Gastrocnemius medialis (tissue), 4 donors: ENCODE results near the gene TESK2. TPM values are rescaled to one million over a fixed set of nuclear protein-coding genes. Genes with fewer than 3 reads are reported as not detected.
"Not testable (repeated sequence)": the region's sequence is repeated elsewhere in the genome, so short reads cannot be mapped to it uniquely, and the experiment has no call there.

ENCODE experiments used
- ATAC-seq, 2 donors: fragments of 150-250 bp; one replicate each; pipeline ENCODE4 v1.9.1; 2016
- DNase-seq, 2 donors: peaks; one replicate each; pipeline ENCODE4 v3.0.0-alpha.2; 2019
- H3K27ac ChIP-seq, 4 donors: fragments of 200-600 bp; sonication (generic); 1 replicate in 1 of 4; 2 replicates in 3 of 4; pipeline ENCODE4 v1.5.1; 2016 to 2018; ENCODE audit warnings: mild to moderate bottlenecking in 2 of 4, moderate library complexity in 1 of 4
- H3K27me3 ChIP-seq, 3 donors: fragments of 200-600 bp; sonication (generic) in 2 of 3; 1 replicate in 1 of 3; 2 replicates in 2 of 3; pipeline versions ENCODE4 v1.5.1 to v1.6.0; 2016 to 2019; ENCODE audit warnings: mild to moderate bottlenecking in 1 of 3, moderate library complexity in 1 of 3
- H3K36me3 ChIP-seq, 2 donors: fragments of 200-600 bp; sonication (generic) in 1 of 2; one replicate each; pipeline ENCODE4 v1.5.1; 2017 to 2018
- H3K4me1 ChIP-seq, 2 donors: fragments of 200-600 bp; sonication (generic) in 1 of 2; one replicate each; pipeline ENCODE4 v1.5.1; 2016 to 2017; ENCODE audit warnings: mild to moderate bottlenecking in 2 of 2
- H3K4me3 ChIP-seq, 4 donors: fragments of 200-600 bp; sonication (generic) in 3 of 4; 1 replicate in 1 of 4; 2 replicates in 3 of 4; pipeline ENCODE4 v1.5.1; 2016 to 2019; ENCODE audit warnings: mild to moderate bottlenecking in 2 of 4
- H3K9me3 ChIP-seq, 3 donors: fragments of 200-600 bp; sonication (generic) in 2 of 3; 1 replicate in 1 of 3; 2 replicates in 2 of 3; pipeline ENCODE4 v1.5.1; 2016 to 2019
- POLR2A ChIP-seq, 2 donors: fragments of 450-650 bp; IDR thresholded peaks; one replicate each; pipeline ENCODE4 v1.6.1; 2017; ENCODE audit warnings: antibody characterized with exemption in 2 of 2, mild to moderate bottlenecking in 2 of 2, moderate library complexity in 2 of 2
- in situ Hi-C, 4 donors: fragments of 200-750 bp; cut with MboI; loops; one replicate each; pipeline versions ENCODE4 v1.15.0 to v1.8.0; 2017; ENCODE audit warnings: low sequenced_read_pairs in 4 of 4
- intact Hi-C: fragments of 100-400 bp; cut with DNase I; formaldehyde crosslinking; loops from one replicate; pipeline ENCODE4 v1.15.1; 2023; ENCODE audit warnings: low total_unique reads
- total RNA-seq, 4 donors: library from RNA; depleted of rRNA; stranded (reverse); fragments of >200 nt; gene quantifications; one replicate each; pipeline versions ENCODE4 v1.1.0 to v1.2.3, GENCODE V29; 2016
- TF ChIP-seq, protein P1 (sequence below), 5 experiments: fragments of 450-650 bp in 3 of 5; fragments of 200-600 bp in 2 of 5; sonication (generic) in 2 of 5; IDR thresholded peaks in 4 of 5; conservative IDR thresholded peaks in 1 of 5; 1 replicate in 4 of 5; 2 replicates in 1 of 5; pipeline ENCODE4 v1.5.1; 2016 to 2019; ENCODE audit warnings: antibody characterized with exemption in 5 of 5, mild to moderate bottlenecking in 3 of 5, moderate library complexity in 3 of 5

The TESK2 gene
- total RNA-seq, 4 donors from 2014 or later = 3.4 to 5.8 (median 4.5) TPM

DNA sequence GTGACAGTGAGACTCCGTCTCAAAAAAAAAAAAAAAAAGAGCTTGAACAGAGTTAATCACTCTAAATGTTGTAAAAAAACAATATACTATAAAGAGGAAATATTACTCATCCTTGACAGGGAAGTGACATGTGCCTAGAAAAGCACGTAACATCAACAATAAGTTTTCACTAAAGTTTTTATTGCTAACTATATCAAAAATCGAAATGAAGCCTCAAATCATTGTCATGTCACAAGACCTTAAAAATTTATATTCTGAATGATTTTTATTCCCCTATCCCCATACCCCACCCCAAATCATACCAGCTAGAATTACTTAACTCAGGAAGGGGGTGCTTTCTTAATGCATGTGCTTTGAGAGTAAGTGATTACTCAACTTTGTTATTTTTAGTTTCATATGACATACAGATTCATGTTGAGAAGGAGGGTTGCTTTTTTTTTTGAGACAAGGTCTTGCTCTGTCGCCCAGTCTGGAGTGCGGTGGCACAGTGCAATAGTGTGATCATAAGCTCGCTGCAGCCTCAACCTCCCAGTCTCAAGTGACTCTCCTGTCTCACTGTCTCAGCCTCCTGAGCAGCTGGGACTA, 97.2 kb downstream of the TESK2 start:
- in situ Hi-C loops = no loop called here
- H3K4me3 ChIP-seq = no peak overlapping the region
- DNase-seq (peak in 1 of 2 donors; percentile 30), ATAC-seq (peak; percentile 88 to 90)
- intact Hi-C loops = no loop called here
- TF ChIP-seq POLR2A (IDR thresholded peaks at IDR 0.05) = no peak
- TF ChIP-seq, protein P1, sequence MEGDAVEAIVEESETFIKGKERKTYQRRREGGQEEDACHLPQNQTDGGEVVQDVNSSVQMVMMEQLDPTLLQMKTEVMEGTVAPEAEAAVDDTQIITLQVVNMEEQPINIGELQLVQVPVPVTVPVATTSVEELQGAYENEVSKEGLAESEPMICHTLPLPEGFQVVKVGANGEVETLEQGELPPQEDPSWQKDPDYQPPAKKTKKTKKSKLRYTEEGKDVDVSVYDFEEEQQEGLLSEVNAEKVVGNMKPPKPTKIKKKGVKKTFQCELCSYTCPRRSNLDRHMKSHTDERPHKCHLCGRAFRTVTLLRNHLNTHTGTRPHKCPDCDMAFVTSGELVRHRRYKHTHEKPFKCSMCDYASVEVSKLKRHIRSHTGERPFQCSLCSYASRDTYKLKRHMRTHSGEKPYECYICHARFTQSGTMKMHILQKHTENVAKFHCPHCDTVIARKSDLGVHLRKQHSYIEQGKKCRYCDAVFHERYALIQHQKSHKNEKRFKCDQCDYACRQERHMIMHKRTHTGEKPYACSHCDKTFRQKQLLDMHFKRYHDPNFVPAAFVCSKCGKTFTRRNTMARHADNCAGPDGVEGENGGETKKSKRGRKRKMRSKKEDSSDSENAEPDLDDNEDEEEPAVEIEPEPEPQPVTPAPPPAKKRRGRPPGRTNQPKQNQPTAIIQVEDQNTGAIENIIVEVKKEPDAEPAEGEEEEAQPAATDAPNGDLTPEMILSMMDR (IDR thresholded peaks at IDR 0.05 in 4 of 5, conservative IDR thresholded peaks at IDR 0.05 in 1 of 5) = no peak
- peaks cover 7 to 9% of the 10 kb centered on the region in 2 donors for H3K4me1 ChIP-seq
- no peaks in the 10 kb centered on the region for H3K36me3 ChIP-seq
- H3K27ac ChIP-seq = peak overlapping the region; percentile 29 to 55 (median 44)
- no peaks in the 10 kb centered on the region for H3K9me3 ChIP-seq
- H3K27me3 ChIP-seq = no peaks in the 10 kb centered on the region

DNA sequence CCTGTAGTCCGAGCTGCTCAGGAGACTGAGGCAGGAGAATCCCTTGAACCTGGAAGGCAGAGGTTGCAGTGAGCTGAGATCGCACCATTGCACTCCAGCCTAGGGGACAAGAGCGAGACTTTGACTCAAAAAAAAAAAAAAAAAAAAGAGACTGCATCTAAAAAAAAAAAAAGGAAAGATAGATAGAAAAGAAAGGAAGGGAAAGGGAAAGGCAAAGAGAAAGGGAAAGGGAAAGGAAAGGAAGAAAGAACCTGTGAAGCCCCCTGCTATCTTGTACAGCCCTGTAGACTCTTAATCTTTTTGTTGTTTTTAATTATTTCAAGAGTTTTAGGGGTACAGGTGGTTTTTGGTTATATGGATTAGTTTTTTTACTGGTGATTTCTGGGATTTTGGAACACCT, 104.7 kb downstream of the TESK2 start:
- intact Hi-C loops = no loop called here
- Histone ChIP-seq H3K36me3 (no peaks in the 10 kb centered on the region), H3K4me3 (no peak overlapping the region), H3K9me3 (no peaks in the 10 kb centered on the region), H3K4me1 (no peaks in the 10 kb centered on the region), H3K27ac (no peak overlapping the region), H3K27me3 (no peaks in the 10 kb centered on the region)
- in situ Hi-C loops = no loop called here
- no peak for DNase-seq
- TF ChIP-seq POLR2A (IDR thresholded peaks at IDR 0.05) = no peak
- TF ChIP-seq, protein P1 (IDR thresholded peaks at IDR 0.05 in 4 of 5, conservative IDR thresholded peaks at IDR 0.05 in 1 of 5) = no peak
- ATAC-seq = no peak

DNA sequence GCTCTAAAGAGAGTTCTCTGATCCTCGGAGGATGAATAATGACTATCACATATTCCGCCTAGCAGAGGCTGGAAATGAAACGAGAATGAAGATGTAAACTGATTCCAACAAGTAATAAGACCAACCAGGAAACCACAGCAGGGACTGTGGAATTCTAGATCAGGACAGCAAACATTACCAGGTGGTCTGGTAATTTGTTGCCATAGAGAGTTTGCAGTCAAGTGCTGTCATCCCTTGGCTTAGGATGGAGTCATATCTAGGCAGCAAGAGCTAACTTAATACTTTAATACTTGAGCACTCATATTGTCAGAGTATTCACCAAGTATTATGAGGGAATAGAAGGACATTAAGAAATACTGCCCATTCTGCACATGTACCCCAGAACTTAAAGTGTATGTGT, 105.7 kb downstream of the TESK2 start:
- Histone ChIP-seq H3K4me3 (no peak overlapping the region), H3K9me3 (no peaks in the 10 kb centered on the region), H3K4me1 (no peaks in the 10 kb centered on the region), H3K27ac (no peak overlapping the region), H3K27me3 (no peaks in the 10 kb centered on the region), H3K36me3 (no peaks in the 10 kb centered on the region)
- intact Hi-C loops = no loop called here
- TF ChIP-seq, protein P1 (IDR thresholded peaks at IDR 0.05 in 4 of 5, conservative IDR thresholded peaks at IDR 0.05 in 1 of 5) = no peak
- TF ChIP-seq POLR2A (IDR thresholded peaks at IDR 0.05) = no peak
- in situ Hi-C loops = no loop called here
- DNase-seq (no peak), ATAC-seq (no peak)

DNA sequence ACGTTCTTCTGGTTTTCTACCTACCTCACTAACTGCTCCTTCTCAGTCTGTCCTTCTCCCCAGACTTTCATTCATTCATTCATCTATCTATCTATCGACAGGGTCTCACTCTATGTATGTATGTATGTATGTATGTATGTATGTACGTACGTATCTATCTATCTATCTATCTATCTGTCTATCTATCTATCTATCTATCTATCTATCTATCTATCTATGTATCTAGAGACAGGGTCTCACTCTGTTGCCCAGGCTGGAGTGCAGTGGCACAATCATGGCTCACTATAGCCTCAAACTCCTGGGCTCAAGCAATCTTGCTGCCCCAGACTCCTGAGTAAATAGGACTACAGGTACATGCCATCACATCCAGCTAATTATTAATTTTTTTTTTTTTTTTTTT, 106.8 kb downstream of the TESK2 start:
- H3K36me3 ChIP-seq, H3K27ac ChIP-seq, H3K27me3 ChIP-seq, DNase-seq, intact Hi-C loops, H3K9me3 ChIP-seq, H3K4me3 ChIP-seq, ATAC-seq, H3K4me1 ChIP-seq, in situ Hi-C loops: not testable (repeated sequence)

DNA sequence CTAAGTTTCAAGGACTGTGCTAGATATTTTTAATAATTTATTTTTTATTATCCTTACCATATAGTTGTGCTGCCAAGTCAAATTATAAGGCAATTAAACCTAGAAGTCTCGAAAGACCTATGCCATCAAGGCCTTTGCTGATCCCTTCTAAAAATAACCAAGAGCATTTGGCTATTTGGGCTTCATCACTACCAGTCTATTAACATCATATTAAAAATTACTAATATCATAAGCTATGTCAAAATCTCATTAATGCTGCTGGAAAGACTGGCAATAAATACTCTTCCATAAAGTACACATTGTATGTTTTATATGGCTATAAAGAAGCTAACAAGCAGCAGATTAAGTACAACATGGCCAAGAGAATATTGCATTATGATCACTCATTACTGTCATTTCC, 107.8 kb downstream of the TESK2 start:
- DNase-seq (no peak), ATAC-seq (no peak)
- Histone ChIP-seq H3K36me3 (no peaks in the 10 kb centered on the region), H3K9me3 (no peaks in the 10 kb centered on the region), H3K4me1 (no peaks in the 10 kb centered on the region), H3K4me3 (no peak overlapping the region), H3K27me3 (no peaks in the 10 kb centered on the region), H3K27ac (no peak overlapping the region)
- in situ Hi-C loops (no loop called here), intact Hi-C loops (no loop called here)
- no peak for TF ChIP-seq POLR2A (IDR thresholded peaks at IDR 0.05)
- TF ChIP-seq, protein P1 (IDR thresholded peaks at IDR 0.05 in 4 of 5, conservative IDR thresholded peaks at IDR 0.05 in 1 of 5) = no peak
